Activated T-helper 9 cell treated with anti-CD3 and anti-CD28 coated beads, Interleukin-2, amount 50 U/mL, for 16 hours (primary cell): ENCODE results near the gene DMAP1.

Experiments used
- DNase-seq: peaks from one replicate; pipeline ENCODE4 v3.0.0-alpha.2; 2020; ENCODE audit warnings: low read depth

DMAP1 gene

GRCh38 chr1:44256762-44257554, 43.7 kb downstream of the DMAP1 start:
- no peak for DNase-seq

GRCh38 chr1:44259090-44259489, 45.8 kb downstream of the DMAP1 start:
- DNase-seq, result no peak

- no peak for DNase-seq
Observed at GRCh38 chr1:44260792-44261170, 47.5 kb downstream of the DMAP1 start.

GRCh38 chr1:44261171-44261817, 48.0 kb downstream of the DMAP1 start:
- DNase-seq, result no peak

GRCh38 chr1:44261962-44262361, 48.7 kb downstream of the DMAP1 start:
- DNase-seq, result no peak

GRCh38 chr1:44262414-44262813, 49.1 kb downstream of the DMAP1 start:
- DNase-seq, result no peak

- DNase-seq, result no peak
Observed at GRCh38 chr1:44262816-44263567, 49.7 kb downstream of the DMAP1 start.

GRCh38 chr1:44263568-44264450, 50.5 kb downstream of the DMAP1 start:
- DNase-seq, result no peak

- no peak for DNase-seq
Observed at GRCh38 chr1:44264451-44264771, 51.1 kb downstream of the DMAP1 start.

- no peak for DNase-seq
Observed at GRCh38 chr1:44265656-44266358, 52.5 kb downstream of the DMAP1 start.

GRCh38 chr1:44266400-44267344, 53.4 kb downstream of the DMAP1 start:
- DNase-seq, result no peak

GRCh38 chr1:44267438-44267837, 54.2 kb downstream of the DMAP1 start:
- no peak for DNase-seq

- no peak for DNase-seq
Observed at GRCh38 chr1:44268054-44268453, 54.8 kb downstream of the DMAP1 start.
